T-helper 17 cell (primary cell): ENCODE data around the gene PTPRN2. TPM values are rescaled to one million over a fixed set of nuclear protein-coding genes. Genes with fewer than 3 reads are reported as not detected.
"Not testable (repeated sequence)": the region's sequence is repeated elsewhere in the genome, so short reads cannot be mapped to it uniquely, and the experiment has no call there.

Source experiments
- ATAC-seq: fragments of 150-1000 bp; cut with Tn5 transposase; 2 replicates; pipeline ENCODE4 v1.10.0; 2021; ENCODE audit warnings: mild to moderate bottlenecking, moderate library complexity
- DNase-seq, 3 donors: peaks; one replicate each; pipeline versions ENCODE4 v3.0.0 to v3.0.0-alpha.2; 2020 to 2021
- H3K9me3 ChIP-seq: one replicate; pipeline ENCODE4 v1.7.0; 2013; ENCODE audit warnings: low read length, mild to moderate bottlenecking; ENCODE audit not compliant: control insufficient read depth, poor library complexity, severe bottlenecking
- H3K27ac Mint-ChIP-seq: one replicate; pipeline ENCODE4 v1.8.0; 2022; ENCODE audit warnings: mild to moderate bottlenecking, moderate library complexity, mixed read lengths
- H3K27me3 Mint-ChIP-seq: one replicate; pipeline ENCODE4 v1.8.0; 2022; ENCODE audit warnings: mixed read lengths
- H3K36me3 Mint-ChIP-seq: one replicate; pipeline ENCODE4 v1.8.0; 2022; ENCODE audit warnings: low read depth, mixed read lengths
- H3K4me1 Mint-ChIP-seq: one replicate; pipeline ENCODE4 v1.8.0; 2022; ENCODE audit warnings: mild to moderate bottlenecking, mixed read lengths
- H3K4me3 Mint-ChIP-seq: one replicate; pipeline ENCODE4 v1.8.0; 2022; ENCODE audit warnings: mild to moderate bottlenecking, moderate library complexity, mixed read lengths
- total RNA-seq, 4 donors: library from RNA in 2 of 4; stranded (reverse) in 2 of 4; gene quantifications; one replicate each; pipeline ENCODE4 v1.2.3 and lab custom pipeline; 2022 to 2026

Gene PTPRN2
- total RNA-seq, 2 donors from 2014 or later: 0.42 to 0.57 TPM

DNA sequence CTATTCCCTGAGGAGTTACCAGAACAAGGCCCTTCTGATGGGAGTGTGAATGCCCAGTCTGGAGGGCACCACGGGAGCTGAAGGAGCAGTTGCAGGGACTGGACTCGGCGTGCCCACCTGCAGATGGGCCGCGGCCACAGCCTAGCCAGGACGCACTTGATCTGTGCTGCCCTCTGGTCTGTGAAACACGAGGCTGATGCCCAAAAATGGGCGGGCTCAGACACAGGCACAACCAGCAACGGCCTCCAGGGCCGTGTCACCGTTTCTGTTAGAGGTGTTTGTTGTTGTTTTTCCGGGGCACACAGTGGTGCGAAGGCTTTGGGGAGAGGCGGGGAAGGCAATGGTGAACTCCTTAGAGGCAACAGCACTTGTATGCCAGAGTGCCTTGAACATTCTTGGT is 1015.0 kb downstream of the PTPRN2 start:
- ATAC-seq: no peak
- Mint-ChIP-seq H3K27me3 (peaks cover 26% of the 10 kb centered on the region), H3K4me1 (peaks cover 23% of the 10 kb centered on the region)

DNA sequence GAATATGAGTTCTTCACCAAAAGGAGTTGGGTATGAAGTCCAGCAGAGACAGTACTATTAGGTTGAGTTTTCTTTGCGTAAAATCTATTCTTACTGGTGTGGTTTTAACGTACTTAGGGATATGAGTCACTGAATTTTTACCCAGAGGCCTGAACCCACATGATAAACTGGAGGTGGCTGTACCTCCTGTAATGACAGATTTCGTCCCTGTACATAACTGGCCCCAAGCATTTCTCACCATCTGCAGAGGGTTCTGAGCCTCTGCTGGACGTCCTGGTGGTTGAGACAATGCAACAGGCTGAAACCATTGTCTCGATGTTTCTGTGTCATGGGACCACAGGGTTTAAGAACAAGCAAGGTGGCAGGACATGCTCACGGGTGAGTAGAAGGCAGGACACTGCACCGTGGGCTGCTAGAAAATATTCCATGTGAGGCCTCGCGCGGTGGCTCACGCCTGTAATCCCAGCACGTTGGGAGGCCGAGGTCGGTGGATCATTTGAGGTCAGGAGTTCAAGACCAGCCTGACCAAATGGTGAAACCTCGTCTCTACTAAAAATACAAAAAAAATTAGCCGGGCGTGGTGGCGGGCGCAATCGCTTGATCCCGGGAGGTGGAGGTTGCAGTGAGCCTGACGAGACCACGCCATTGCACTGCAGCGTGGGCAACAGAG is 1017.0 kb downstream of the PTPRN2 start:
- Mint-ChIP-seq H3K27ac (peak overlapping the region; percentile 92), H3K4me1 (peaks cover 23% of the 10 kb centered on the region), H3K27me3 (peaks cover 26% of the 10 kb centered on the region), H3K36me3 (no peaks in the 10 kb centered on the region), H3K4me3 (no peak overlapping the region)
- no peaks in the 10 kb centered on the region for H3K9me3 ChIP-seq
- no peak for ATAC-seq
- no peak for DNase-seq

More for the DNA sequence above, 1015.0 kb downstream of the PTPRN2 start:
- DNase-seq: no peak
- Mint-ChIP-seq H3K27ac (peak overlapping the region; percentile 62), H3K4me3 (no peak overlapping the region), H3K36me3 (no peaks in the 10 kb centered on the region)
- no peaks in the 10 kb centered on the region for H3K9me3 ChIP-seq

DNA sequence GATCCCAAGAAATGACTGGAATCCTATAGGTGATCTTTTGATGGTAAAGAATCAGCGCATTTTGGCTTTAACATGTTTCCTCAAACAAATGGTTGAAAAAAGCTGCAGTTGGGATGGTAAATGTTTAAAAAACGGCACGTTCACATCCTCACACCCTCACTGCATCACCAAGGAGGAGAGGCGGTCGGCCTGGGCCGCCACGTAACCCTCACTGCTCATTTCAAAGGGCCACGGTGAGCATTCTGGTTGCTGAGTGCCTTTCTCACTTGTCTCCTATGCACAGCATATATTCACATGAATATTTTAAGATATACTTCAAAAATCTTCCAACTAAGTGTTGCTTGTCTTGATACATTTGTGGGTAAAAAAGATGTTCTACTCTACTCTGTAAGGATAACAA is 1017.7 kb downstream of the PTPRN2 start:
- peaks cover 23% of the 10 kb centered on the region for H3K4me1 Mint-ChIP-seq
- DNase-seq (no peak), ATAC-seq (no peak)
- H3K27me3 Mint-ChIP-seq: peaks cover 26% of the 10 kb centered on the region
- H3K4me3 Mint-ChIP-seq: peak overlapping the region; percentile 96
- peak overlapping the region; percentile 92 for H3K27ac Mint-ChIP-seq
- no peaks in the 10 kb centered on the region for H3K9me3 ChIP-seq
- no peaks in the 10 kb centered on the region for H3K36me3 Mint-ChIP-seq

DNA sequence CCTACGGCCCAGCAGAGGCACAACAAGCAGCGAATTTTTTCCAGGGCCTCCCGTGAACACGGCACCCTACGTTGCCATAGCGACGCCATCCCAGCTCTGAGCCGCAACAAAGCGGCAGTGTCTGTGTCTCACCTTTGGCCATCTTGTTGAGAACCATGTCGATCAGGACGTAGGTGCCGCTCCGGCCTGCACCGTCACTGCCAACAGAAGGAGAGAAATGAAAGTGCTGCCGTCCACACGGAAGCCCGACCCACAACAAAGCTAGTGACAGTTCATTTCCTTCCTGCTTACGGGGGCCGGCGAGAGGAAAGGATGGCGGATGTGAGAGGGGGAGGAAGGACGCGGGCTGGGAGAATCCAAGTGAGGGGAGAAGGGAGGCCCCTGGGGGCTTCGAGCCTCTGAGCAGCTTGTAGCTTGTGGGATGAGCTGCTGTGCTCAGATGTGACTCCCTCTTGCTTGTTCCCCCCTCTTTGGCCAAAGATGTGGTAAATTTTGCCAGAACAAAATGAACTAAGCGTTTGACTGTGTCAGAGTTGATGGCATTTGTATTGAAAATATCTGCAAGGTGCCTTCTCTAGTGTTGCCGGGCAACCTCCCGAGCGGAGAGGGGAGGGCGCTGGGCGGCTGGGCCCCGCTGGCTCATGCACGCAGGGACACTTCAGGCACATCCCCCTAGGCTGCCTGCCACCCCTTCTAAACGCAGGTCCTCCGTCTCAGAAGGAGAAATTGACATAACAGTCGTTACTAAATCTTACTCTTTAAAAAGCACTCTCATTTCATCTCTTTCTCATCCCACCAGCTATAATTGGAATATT is 1018.6 kb downstream of the PTPRN2 start:
- peak; percentile 83 for ATAC-seq
- DNase-seq: peak; percentile 23 to 44 (median 30)
- Mint-ChIP-seq H3K36me3 (no peaks in the 10 kb centered on the region), H3K4me3 (peak overlapping the region; percentile 96), H3K27ac (peak overlapping the region; percentile 92), H3K4me1 (peaks cover 20% of the 10 kb centered on the region), H3K27me3 (peaks cover 21% of the 10 kb centered on the region)
- H3K9me3 ChIP-seq: no peaks in the 10 kb centered on the region

DNA sequence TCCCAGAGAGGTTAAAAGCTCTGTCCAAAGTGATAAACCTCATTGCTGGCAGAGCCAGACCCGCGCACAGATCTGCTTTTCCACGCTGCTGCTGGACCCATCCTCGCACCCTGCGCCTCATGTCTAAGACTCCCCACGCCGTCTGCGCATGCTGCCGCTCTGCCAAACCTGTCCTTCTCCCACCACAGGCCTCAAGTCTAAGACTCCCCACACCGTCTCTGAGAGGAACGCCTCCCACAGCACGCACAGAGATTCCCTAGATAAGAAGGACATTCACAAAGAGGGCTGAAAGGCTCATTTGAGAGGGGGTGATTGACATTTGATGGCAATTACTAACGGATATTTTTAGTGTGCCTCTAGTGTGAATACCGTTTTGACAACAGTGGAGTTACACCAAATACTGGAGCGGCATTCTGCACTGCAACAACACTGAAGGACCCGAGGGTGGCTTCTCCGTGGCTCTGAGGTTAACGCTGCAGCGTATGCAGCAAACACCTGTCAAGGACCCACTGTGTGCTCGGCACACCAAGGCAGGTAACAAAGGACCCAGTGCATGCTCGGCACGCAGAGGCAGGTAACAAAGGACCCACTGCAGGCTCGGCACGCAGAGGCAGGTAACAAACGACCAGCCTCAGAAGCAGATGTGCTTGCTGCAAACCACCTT is 1019.4 kb downstream of the PTPRN2 start:
- H3K9me3 ChIP-seq: no peaks in the 10 kb centered on the region
- Mint-ChIP-seq H3K27ac (peak overlapping the region; percentile 92), H3K27me3 (peaks cover 13% of the 10 kb centered on the region), H3K4me3 (peak overlapping the region; percentile 96), H3K4me1 (peaks cover 14% of the 10 kb centered on the region), H3K36me3 (no peaks in the 10 kb centered on the region)
- DNase-seq (no peak), ATAC-seq (peak; percentile 49)

DNA sequence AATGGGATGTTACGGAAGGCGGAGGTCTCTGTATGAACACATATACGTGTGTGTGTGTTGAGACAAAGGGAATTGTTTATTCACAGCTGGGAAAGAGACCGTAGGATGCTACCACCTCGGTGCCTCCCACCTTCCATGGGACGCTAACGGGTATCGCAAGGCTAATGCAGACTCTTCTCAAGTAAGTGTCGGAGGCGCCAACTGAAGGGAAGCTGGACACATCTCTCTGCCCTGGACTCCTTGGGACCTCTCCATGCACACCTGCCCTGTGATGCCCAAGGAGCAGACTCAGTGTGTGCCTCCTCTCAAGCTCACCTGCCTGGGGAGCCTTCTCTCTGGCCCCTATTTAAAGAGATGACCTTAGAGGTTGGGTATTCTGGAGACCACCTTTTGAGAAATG is 1020.0 kb downstream of the PTPRN2 start:
- peak overlapping the region; percentile 92 for H3K27ac Mint-ChIP-seq
- DNase-seq: no peak

DNA sequence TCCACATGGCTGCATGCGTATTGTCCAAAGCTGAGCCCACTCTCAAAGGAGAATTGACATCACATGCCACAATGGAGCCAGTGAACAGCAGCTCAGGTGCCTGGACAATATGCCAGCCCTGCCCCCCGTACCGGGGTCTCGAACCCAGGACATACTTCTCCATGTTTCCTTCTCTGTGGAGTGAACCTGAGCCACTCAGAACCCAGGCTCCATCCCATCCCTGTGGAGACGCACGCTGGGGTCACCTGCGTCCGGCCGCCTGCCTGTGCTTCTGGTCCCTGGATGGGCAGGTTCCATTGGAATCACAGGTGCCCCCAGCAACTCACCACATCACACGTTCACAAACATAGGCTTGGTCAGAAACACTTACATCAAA is 1021.0 kb downstream of the PTPRN2 start:
- H3K36me3 Mint-ChIP-seq: no peaks in the 10 kb centered on the region
- H3K4me1 Mint-ChIP-seq: peaks cover 12% of the 10 kb centered on the region
- no peak overlapping the region for H3K4me3 Mint-ChIP-seq
- DNase-seq: no peak
- peaks cover 1% of the 10 kb centered on the region for H3K27me3 Mint-ChIP-seq
- ATAC-seq: no peak
- no peaks in the 10 kb centered on the region for H3K9me3 ChIP-seq
- no peak overlapping the region for H3K27ac Mint-ChIP-seq

More for the DNA sequence above, 1020.0 kb downstream of the PTPRN2 start:
- H3K9me3 ChIP-seq: no peaks in the 10 kb centered on the region
- peaks cover 12% of the 10 kb centered on the region for H3K27me3 Mint-ChIP-seq
- H3K4me3 Mint-ChIP-seq: peak overlapping the region; percentile 7
- peaks cover 14% of the 10 kb centered on the region for H3K4me1 Mint-ChIP-seq
- H3K36me3 Mint-ChIP-seq: no peaks in the 10 kb centered on the region
- no peak for ATAC-seq

DNA sequence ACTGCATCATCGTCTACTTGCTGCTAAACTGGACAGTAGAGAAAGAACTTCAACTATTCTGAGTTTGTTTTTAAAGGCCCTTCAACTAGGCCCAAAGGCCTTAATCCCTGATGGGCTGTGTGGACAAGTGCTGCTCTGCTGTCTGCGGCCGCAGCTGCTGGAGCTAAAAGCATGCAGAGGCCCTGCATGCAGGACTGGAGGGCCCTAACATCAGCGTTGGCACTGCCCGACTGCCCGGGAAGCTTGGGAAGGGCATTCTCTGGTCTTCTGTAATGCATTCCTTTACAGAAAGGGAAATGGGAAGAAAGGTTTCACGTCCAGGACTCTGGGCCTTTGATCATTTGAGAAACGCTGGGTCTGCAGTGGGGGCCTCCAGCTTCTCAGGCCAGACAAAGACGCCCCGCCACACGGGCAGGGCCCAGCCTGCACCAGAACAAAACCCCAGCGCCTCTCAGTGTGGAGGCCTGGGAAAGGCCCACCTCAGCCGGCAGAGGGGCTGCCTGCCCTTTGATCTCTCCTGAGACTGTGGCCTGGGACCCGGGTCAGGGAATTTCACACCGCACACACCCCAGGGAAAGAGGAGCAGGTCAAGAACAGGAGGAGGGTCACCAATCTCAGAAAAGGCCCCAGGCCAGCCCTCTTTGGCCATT is 1021.5 kb downstream of the PTPRN2 start:
- no peaks in the 10 kb centered on the region for H3K9me3 ChIP-seq
- Mint-ChIP-seq H3K36me3 (no peaks in the 10 kb centered on the region), H3K27me3 (no peaks in the 10 kb centered on the region), H3K27ac (no peak overlapping the region), H3K4me3 (no peak overlapping the region), H3K4me1 (peaks cover 12% of the 10 kb centered on the region)
- ATAC-seq (no peak), DNase-seq (no peak)

DNA sequence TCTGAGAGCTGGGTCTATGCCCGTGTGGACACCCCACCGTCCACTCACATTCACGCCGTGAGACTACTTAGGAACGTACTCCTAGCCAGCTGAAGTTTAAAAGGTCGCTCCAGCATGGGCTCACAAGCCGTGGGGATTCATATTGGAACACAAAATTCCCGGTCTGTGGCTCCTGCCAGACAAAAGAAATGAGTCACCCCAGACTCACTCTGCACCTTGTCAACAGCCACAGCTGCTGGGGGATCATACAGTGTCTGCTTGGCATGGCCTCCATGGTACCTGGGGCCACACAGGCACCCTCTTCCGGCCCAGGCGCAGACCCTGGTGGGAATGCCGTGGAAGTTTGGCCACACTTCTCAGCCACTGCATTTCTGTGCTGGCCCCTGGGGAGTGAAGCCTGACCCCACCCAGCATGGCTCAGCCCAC is 1022.4 kb downstream of the PTPRN2 start:
- no peaks in the 10 kb centered on the region for H3K27me3 Mint-ChIP-seq
- DNase-seq (no peak), ATAC-seq (no peak)
- peaks cover 12% of the 10 kb centered on the region for H3K4me1 Mint-ChIP-seq
- no peaks in the 10 kb centered on the region for H3K9me3 ChIP-seq
- no peak overlapping the region for H3K4me3 Mint-ChIP-seq
- H3K36me3 Mint-ChIP-seq: no peaks in the 10 kb centered on the region
- no peak overlapping the region for H3K27ac Mint-ChIP-seq

DNA sequence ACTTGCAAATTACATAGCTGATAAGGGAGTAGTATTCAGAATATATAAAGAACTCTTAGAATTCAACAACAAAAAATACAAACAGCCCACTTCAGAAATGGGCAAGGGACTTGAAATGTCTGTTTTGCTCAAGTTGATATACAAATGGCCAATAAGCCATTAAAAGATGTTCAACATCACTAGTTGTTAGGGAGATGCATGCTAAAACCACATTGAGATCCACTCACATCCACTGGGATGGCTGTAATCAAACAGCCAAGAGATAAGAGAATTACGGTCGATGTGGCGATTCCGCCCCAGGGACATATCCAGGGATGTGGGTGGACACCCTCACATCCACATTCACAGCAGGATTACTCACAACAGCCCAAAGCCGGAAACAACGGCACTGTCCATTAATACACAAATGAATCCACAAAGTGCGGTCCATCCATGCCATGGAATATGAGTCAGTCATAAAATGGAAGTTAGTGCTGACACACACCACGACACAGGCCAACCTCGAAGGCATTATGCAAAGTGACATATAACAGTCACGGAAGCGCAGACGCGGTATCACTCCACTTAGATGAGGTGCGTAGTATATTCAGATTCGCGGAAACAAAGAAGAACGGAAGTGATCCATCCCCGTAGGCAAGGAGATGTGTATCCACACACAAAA is 1023.0 kb downstream of the PTPRN2 start:
- no peak for DNase-seq
- no peaks in the 10 kb centered on the region for H3K9me3 ChIP-seq
- Mint-ChIP-seq H3K27ac (peak overlapping the region; percentile 0), H3K36me3 (no peaks in the 10 kb centered on the region), H3K27me3 (no peaks in the 10 kb centered on the region), H3K4me1 (peaks cover 12% of the 10 kb centered on the region), H3K4me3 (no peak overlapping the region)
- no peak for ATAC-seq

DNA sequence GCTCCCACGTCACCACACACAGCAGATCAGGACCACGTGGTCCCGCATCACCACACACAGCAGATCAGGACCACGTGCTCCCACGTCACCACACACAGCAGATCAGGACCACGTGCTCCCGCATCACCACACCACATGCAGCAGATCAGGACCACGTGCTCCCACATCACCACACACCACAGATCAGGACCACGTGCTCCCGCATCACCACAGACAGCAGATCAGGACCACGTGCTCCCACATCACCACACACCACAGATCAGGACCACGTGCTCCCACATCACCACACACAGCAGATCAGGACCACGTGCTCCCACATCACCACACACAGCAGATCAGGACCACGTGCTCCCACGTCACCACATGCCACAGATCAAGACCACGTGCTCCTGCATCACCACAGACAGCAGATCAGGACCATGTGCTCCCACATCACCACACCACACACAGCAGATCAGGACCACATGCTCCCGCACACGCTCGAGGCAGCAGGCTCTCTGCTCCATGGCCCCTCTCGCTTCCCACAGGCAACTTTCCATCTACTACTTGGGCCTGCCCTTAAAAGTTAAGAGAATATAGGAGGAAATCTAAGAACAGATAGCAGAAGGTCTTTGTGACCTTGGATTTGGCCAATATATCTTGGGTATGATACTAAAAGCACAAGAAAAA is 1024.0 kb downstream of the PTPRN2 start:
- H3K9me3 ChIP-seq, DNase-seq, H3K4me1 Mint-ChIP-seq, H3K27me3 Mint-ChIP-seq, H3K4me3 Mint-ChIP-seq, H3K36me3 Mint-ChIP-seq, ATAC-seq: not testable (repeated sequence)
- peak overlapping the region; percentile 0 for H3K27ac Mint-ChIP-seq
